ENCODE data around the gene TUSC2. TPM values are rescaled to one million over a fixed set of nuclear protein-coding genes. Genes with fewer than 3 reads are reported as not detected.

Gene TUSC2
- total RNA-seq, 2 donors from 2014 or later: 10.7 to 20.1 TPM

DNA sequence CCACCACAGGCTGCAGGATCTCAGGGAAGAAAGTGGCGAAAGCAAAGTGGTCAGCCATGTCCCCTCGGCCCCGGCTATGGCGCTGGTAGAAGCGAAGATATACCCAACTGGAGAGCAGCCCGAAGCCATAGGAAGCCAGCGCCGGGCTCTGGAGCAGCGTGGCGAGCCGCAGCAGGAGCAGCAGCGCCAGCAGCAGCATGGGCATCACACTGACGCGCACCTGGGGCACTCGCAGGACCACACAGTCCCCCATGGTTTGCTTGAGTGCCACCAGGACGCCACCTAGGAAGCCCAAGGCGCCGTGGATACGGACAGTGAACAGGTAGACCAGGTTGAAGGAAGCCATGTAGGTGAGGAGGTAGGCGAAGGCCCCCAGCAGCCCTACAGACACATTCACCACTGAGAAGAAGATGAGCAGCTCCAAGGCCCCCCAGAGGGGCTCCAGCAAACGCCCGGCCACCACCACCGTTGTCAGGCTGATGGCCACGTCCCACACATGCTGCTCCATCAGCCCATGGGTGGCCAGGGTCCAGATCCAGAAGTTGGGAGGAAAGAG lies 30.4 kb upstream of the TUSC2 start:
- no peak for DNase-seq (ENCODE audit: low spot score in 2 of 2)
- Mint-ChIP-seq H3K27ac (peak overlapping the region; percentile 92 to 99), H3K9me3 (no peaks in the 10 kb centered on the region), H3K36me3 (peaks cover 12 to 17% of the 10 kb centered on the region in 2 donors)
- ATAC-seq: no peak

DNA sequence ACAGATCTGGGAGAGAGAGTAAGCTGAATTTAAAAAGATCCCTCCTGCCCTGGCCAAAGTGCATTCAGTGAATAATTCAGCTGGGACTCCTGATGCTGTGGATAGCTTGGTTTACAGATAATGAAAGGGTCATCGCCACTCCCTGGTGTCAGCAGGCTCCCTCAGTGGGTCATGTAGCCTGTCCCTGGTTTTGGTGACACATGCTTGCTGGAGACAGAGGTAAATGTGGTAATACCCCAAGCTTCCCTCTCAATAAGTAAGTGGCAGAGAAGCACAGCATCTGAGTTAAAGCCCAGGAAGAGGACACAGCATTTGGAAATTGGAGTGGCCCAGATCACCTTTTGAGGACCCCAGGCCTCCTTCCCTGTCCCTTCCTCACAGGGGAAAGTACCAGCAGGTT lies 29.5 kb upstream of the TUSC2 start:
- H3K27ac Mint-ChIP-seq: peak overlapping the region; percentile 22 to 92
- no peaks in the 10 kb centered on the region for H3K9me3 Mint-ChIP-seq
- peaks cover 12 to 17% of the 10 kb centered on the region in 2 donors for H3K36me3 Mint-ChIP-seq
- DNase-seq (ENCODE audit: low spot score in 2 of 2) (no peak), ATAC-seq (no peak)

DNA sequence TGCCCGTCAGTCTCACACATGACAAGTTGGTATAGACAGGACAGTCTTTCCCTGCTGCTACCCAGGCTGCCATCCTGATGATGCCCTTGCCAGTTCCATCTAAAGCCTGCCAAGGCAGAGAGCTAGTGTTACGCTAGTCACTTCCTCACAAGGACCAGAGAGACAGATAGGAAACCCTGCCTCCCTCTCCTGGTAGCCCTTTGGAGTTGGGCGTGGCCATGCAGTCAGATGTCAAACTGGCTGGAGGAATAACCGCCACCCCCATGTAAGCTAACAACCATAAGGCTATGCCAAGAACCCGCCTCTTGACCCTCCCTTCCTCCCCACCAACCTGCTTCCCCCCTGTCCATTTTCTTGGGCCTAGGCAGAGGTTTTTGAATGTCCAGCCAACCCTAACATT lies 28.5 kb upstream of the TUSC2 start:
- ATAC-seq (no peak), DNase-seq (ENCODE audit: low spot score in 2 of 2) (no peak)
- H3K36me3 Mint-ChIP-seq: peaks cover 12 to 18% of the 10 kb centered on the region in 2 donors
- H3K9me3 Mint-ChIP-seq: no peaks in the 10 kb centered on the region
- peak overlapping the region in 1 of 2 donors; percentile 92 for H3K27ac Mint-ChIP-seq

DNA sequence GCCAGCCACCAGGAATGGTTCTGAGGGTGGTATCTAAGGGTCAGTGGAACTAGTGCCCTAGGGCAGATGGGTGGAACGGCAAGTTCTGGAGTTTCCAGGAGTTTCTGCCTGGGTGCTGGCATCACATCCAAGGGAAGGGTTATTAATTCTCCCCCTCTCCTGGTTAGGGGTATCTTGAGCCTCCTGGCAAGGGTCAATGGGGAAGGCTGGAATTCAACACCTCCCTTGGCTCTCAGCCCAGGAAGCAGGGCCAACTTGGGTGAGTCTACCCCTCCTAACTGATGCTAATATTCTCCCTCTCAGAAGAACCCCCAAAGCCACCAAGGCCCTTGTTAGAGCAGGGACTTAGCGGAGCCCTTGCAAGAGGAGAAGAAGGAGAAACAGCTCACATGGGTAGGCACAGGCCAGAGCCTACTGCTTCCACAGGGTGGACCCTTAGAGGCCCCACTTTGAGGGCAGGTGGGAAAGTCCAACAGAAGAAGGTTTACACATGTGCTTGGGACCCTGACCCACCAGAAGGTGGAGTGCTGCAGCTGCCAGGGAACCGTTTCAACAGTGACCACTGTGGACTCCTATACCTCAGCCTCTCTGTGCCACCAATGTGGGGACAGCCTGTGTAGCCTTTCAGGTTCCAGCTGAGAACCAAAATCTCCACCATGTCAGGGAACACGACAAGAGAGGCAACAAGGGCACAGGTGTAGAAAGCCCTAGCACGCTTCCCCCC lies 28.0 kb upstream of the TUSC2 start:
- H3K36me3 Mint-ChIP-seq: peaks cover 12 to 24% of the 10 kb centered on the region in 2 donors
- no peak for DNase-seq (ENCODE audit: low spot score in 2 of 2)
- ATAC-seq: no peak
- peak overlapping the region; percentile 84 to 92 for H3K27ac Mint-ChIP-seq
- H3K9me3 Mint-ChIP-seq: no peaks in the 10 kb centered on the region

DNA sequence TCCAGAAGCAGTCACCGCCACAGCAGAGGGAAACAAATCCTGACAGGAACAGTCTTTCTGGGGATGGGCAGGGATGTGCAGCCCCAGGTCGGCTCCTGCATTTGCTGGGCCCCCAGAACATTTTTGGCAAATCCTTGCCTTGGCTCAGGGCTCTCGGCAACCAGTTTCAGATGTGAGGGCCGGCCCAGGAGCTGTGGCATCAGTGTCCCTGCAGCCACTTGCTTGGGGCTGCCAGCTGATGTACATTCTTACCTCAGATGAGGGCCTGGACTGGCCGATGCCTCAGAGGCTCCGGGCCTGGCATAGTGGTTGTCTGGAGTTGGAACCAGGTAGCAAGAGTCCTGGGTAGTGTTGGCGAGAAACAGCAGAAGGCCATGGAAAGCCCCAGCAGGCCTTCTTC lies 26.8 kb upstream of the TUSC2 start:
- Mint-ChIP-seq H3K36me3 (peaks cover 19 to 34% of the 10 kb centered on the region in 2 donors), H3K9me3 (no peaks in the 10 kb centered on the region), H3K27ac (peak overlapping the region in 1 of 2 donors; percentile 84)
- no peak for ATAC-seq
- DNase-seq (ENCODE audit: low spot score in 2 of 2): no peak

DNA sequence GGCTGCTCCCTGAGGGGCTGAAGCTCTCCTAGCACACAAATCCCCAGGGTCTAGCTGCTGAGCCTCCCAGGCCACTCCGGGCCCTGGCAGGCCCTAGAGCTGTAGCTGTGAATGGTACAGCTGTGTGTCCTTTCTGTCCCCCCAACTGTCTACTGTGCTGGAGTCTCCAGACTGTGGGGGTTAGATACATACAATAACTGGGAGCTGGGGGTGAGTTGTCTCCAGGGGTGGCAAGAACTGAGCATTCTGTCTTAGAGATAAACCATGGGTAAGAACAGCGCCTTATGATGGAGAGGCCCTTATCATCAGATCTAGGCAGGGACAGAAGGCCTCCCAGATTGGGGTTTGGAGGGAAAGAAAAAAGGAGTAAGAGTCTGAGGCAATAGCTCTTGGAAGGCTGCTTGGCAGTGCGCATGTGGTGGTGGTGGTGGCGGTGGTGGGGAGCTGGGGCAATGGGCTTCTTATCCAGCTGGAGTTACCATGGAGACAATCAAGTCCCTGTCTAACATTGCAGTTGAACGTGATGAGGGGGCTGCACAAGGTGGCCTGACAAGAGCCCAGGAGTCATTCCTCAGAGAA lies 26.3 kb upstream of the TUSC2 start:
- Mint-ChIP-seq H3K36me3 (peaks cover 19 to 31% of the 10 kb centered on the region in 2 donors), H3K27ac (peak overlapping the region in 1 of 2 donors; percentile 86), H3K9me3 (no peaks in the 10 kb centered on the region)
- DNase-seq (ENCODE audit: low spot score in 2 of 2) (no peak), ATAC-seq (no peak)

DNA sequence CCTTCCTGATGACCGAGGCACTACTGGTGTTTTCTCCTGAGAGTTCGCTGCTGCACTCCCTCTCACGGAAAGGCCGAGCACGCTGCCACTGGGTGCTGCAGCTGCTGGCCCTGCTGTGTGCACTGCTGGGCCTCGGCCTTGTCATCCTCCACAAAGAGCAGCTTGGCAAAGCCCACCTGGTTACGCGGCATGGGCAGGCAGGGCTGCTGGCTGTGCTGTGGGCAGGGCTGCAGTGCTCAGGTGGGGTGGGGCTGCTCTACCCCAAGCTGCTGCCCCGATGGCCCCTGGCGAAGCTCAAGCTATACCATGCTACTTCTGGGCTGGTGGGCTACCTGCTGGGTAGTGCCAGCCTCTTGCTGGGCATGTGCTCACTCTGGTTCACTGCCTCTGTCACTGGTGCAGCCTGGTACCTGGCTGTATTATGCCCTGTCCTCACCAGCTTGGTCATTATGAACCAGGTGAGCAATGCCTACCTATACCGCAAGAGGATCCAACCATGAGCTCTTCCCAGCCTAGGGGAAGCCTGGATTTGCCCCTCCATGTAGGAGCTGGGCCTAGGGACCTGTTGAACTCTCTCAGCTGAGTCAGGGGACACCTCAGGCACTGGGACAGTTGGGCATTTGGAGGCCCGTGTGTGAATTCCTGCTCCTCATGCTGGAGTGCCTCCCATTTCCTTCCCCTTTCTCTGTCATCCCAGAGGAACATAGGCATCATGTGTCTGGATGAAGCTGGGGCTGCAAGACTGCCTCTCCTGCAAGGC lies 25.4 kb upstream of the TUSC2 start:
- H3K27ac Mint-ChIP-seq: peak overlapping the region in 1 of 2 donors; percentile 81
- no peaks in the 10 kb centered on the region for H3K9me3 Mint-ChIP-seq
- ATAC-seq (no peak), DNase-seq (ENCODE audit: low spot score in 2 of 2) (no peak)
- H3K36me3 Mint-ChIP-seq: peaks cover 16 to 25% of the 10 kb centered on the region in 2 donors

DNA sequence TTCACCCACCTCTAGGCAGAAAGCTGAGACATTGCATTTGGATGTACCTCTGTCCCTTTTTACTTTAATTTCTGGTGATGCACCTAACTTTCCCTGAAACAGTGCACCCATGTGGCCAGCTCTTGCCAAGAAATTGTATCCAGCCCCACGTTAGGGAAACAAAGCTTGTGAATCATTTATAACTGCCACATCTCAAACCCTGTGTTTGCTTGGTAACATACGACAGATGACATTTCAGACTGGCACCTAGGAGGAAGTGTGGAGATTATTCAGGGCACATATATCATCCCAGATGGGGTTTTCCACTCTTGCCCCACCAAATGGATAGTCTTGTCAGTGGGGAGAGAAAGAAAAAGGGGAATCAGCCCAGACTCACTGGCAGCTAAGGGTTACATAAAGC lies 24.8 kb upstream of the TUSC2 start:
- DNase-seq (ENCODE audit: low spot score in 2 of 2): no peak
- H3K36me3 Mint-ChIP-seq: peaks cover 10 to 19% of the 10 kb centered on the region in 2 donors
- no peak for ATAC-seq
- H3K27ac Mint-ChIP-seq: peak overlapping the region in 1 of 2 donors; percentile 81
- H3K9me3 Mint-ChIP-seq: no peaks in the 10 kb centered on the region

DNA sequence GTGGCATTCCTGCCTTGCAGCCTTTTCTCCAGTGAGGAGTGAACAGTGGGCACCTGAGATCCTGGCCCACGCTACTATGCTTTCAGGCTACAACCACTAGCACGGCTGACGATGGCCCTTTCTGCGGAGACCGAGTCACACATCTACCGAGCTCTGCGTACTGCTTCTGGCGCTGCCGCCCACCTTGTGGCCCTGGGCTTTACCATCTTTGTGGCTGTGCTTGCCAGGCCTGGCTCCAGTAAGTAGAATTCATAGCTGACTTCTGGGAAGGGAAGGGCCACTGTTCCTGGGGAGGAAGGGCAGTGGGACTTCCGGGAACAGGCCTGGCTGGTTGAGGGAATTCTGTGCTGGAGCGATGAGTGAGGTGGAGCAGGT lies 23.3 kb upstream of the TUSC2 start:
- ATAC-seq (peak in 1 of 2 donors; percentile 0), DNase-seq (ENCODE audit: low spot score in 2 of 2) (no peak)
- Mint-ChIP-seq H3K36me3 (peaks cover 8 to 18% of the 10 kb centered on the region in 2 donors), H3K9me3 (no peaks in the 10 kb centered on the region), H3K27ac (peak overlapping the region; percentile 96)

DNA sequence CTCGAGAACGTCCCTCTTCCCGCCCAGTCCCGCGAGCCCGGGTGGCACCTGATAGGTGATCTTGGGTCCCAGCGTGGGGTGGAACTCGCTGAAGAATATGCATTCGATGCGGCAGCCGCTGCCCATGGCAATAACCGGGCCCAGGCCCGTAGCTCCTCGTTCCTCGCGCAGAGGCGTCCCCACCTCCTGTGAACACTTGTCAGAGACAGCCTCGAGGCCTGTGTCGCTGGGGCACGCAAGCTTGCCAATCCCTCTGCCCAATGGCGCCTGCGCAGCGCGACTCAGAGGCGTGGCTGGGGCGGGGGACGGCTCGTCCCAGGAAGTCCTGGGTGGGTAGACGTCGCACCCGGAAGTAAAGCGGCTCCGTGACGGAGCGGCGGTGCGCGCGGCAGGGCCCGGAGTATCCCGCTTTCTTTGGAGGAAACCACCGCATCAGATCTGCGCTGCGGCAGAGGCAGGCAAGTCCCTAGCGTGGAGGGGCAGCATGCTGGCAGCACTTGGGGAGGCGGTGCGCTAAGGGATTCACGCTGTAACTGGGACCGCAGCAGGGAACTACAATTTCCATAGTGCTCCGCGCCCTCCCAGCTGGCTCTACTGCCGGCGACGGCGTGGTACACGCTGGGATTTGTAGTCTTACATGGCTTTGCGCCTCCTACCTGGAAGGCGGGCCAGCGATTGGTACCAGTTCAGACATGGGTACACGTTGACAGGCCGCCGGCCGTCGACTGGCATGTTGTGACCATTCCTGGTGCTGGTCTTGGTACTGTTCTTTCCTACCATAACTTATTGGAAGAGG lies 22.7 kb upstream of the TUSC2 start, which contains the start of the genes CYB561D2 and NPRL2:
Gene CYB561D2, plus strand, starts transcription at position 336 of the 796 bp plus-strand sequence. CDS start 572 bp downstream, outside the sequence.
Gene NPRL2, minus strand, starts transcription at position 249 of the 796 bp plus-strand sequence. Its CDS starts 123 bp downstream, at position 126.
- peak within 1 kb of the TSS; percentile 96 for H3K27ac Mint-ChIP-seq
- DNase-seq (ENCODE audit: low spot score in 2 of 2) (peak; percentile 98 to 100), ATAC-seq (peak; percentile 91 to 92)
- peaks cover 8 to 18% of the 10 kb centered on the region in 2 donors for H3K36me3 Mint-ChIP-seq
- no peaks in the 10 kb centered on the region for H3K9me3 Mint-ChIP-seq

DNA sequence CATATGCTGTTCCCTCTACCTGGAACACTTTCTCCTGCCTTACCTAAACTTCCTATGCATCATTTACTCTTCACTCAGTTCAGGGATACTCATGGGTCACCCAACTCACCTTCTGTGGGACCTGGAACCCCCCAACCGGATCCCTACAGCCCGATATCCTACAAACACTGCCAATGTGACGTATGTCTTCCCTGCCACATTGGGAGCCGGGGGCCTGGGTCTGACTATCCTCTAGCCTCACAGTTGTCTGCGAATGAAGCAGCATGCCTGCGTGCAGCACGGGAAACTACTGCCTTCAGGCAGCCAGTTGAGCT lies 22.1 kb upstream of the TUSC2 start:
- peaks cover 8 to 18% of the 10 kb centered on the region in 2 donors for H3K36me3 Mint-ChIP-seq
- H3K9me3 Mint-ChIP-seq: no peaks in the 10 kb centered on the region
- ATAC-seq: no peak
- no peak for DNase-seq (ENCODE audit: low spot score in 2 of 2)
- H3K27ac Mint-ChIP-seq: peak overlapping the region; percentile 96

DNA sequence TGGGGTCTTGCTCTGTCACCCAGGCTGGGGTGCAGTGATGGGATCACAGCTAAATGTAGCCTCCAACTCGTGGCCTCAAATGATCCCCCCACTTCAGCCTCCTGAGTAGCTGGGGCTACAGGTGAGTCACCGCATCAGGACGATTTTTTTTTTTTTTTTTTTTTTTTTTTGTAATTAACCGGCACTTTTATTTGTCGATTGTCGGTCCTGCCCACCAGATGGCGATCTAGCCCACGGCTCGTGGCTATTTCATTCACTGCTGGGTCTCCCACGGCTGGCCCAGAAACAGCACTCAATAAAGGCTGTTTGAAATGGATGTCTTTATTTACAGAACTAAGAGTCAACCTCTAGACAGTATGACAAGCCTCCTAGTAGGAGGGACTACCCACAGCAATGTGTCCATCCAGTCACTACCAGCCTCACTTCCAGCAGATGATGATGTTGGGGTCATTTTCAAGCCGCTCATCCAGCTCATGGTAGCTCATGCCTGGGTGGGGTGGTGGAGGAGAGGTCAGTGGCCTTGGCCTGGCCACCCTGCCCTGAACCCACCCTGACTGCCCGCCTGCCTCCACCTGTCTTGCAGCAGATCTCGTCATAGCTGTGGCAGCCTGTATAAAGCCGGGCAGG lies 19.3 kb upstream of the TUSC2 start:
- ATAC-seq (no peak), DNase-seq (ENCODE audit: low spot score in 2 of 2) (peak in 1 of 2 donors; percentile 70)
- Mint-ChIP-seq H3K27ac (peak overlapping the region; percentile 25 to 50), H3K36me3 (peaks cover 8 to 18% of the 10 kb centered on the region in 2 donors), H3K9me3 (no peaks in the 10 kb centered on the region)

DNA sequence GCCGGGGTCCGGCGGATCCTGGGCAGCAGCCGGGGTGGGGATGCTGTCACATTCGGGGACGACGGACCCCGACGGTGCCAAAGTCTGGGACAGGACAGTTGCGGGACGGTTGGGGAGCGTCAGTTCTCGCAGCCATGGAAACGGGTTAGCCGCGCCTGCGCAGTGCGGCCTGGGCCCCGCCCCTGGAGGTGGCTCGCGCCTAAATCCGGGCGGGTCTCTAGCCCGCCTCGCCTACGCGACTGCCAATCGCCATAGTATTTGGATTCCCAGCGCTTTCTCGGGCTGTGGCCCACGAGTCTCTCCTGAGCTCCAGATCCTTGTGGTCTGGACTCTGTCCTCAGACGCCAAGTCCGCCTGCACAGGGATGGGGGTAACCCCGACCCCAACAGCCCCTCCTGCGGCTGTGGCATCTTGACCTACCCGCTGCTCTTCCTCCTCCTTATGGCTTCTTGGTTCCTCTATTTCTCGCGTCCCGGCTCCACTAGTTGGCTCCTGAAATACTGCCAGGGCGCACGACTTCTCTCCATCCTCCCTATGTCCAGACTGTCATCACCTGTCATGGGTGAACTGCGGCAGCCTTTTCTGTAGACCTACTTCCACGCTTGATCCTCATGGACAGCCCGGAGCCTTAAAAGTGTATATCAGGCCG lies 17.7 kb upstream of the TUSC2 start, which contains the start of gene ZMYND10:
Gene ZMYND10, minus strand, starts transcription at position 147 of the 649 bp plus-strand sequence. CDS start 153 bp downstream, outside the sequence.
- Mint-ChIP-seq H3K9me3 (no peaks in the 10 kb centered on the region), H3K27ac (peak within 1 kb of the TSS; percentile 29 to 55)

DNA sequence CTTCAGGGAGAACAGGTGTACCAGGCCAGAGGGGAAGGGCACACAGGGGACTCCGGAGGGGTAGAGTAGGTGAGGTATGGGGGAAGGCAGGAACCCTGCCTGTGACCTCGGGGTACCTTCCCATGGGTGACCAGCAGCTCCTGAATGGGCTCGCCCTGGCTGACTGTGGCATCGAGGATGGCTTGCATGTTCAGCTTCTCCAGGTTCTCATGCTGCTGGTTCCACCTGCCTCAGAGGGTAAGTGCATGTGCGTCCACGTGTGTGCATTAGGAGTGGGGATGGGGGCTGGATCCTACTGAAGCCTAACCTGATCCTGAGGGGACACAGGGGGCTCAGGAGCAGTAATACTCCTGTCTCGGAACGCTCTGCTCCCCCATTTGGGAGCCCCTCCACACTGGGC lies 17.0 kb upstream of the TUSC2 start:
- H3K27ac Mint-ChIP-seq: no peak overlapping the region
- H3K36me3 Mint-ChIP-seq: peaks cover 3 to 5% of the 10 kb centered on the region in 2 donors
- DNase-seq (ENCODE audit: low spot score in 2 of 2): no peak
- no peaks in the 10 kb centered on the region for H3K9me3 Mint-ChIP-seq
- no peak for ATAC-seq

More for the DNA sequence above, 17.7 kb upstream of the TUSC2 start, which contains the start of gene ZMYND10:
- ATAC-seq (peak; percentile 20 to 61), DNase-seq (ENCODE audit: low spot score in 2 of 2) (peak; percentile 78 to 88)
- H3K36me3 Mint-ChIP-seq: peaks cover 8% of the 10 kb centered on the region in 2 donors
